ENCODE results near the gene KIAA0040. TPM values are rescaled to one million over a fixed set of nuclear protein-coding genes. Genes with fewer than 3 reads are reported as not detected.

Gene KIAA0040
- total RNA-seq, 1 donor: 1.1 TPM

DNA sequence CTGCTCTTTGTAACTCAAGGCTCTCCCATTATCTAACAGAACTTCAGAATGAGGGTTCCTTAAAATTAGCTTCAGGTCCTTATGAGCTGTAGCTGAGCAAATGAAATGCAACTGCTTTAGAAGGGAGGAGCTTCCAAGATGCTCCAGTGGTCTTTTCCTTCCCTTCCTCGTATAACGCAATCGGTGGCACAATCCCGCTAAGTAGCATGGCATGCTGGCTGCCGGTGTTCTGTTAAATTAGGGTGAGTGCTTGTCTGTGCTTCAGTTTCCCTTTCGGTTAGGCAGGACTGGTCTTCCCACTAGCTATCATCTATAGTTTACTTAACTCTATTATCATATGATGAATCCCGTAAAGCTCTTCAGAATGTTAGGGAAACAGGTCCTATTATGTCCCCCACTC is 917 bp downstream of the KIAA0040 start:
- Histone ChIP-seq H3K4me1 (ENCODE audit: insufficient read depth, low read length) (peaks cover 5% of the 10 kb centered on the region), H3K4me2 (ENCODE audit: insufficient read depth, low read length) (peak overlapping the region; percentile 85), H3K36me3 (ENCODE audit: insufficient read depth, low read length) (no peaks in the 10 kb centered on the region), H2AFZ (ENCODE audit: low read length) (no peak overlapping the region), H3K4me3 (ENCODE audit: insufficient read depth, low read length) (peak overlapping the region; percentile 69), H3K27me3 (ENCODE audit: insufficient read depth, low read length) (peaks cover 9% of the 10 kb centered on the region), H3K9me3 (ENCODE audit: low read depth, low read length) (no peaks in the 10 kb centered on the region), H3K79me2 (ENCODE audit: insufficient read depth, low read length) (no peaks in the 10 kb centered on the region), H4K20me1 (ENCODE audit: insufficient read depth, low read length) (no peaks in the 10 kb centered on the region), H3K27ac (ENCODE audit: low read depth, low read length) (no peak overlapping the region)
- no peak for DNase-seq (ENCODE audit: insufficient read length, low spot score, missing footprints)
- TF ChIP-seq, protein P1, sequence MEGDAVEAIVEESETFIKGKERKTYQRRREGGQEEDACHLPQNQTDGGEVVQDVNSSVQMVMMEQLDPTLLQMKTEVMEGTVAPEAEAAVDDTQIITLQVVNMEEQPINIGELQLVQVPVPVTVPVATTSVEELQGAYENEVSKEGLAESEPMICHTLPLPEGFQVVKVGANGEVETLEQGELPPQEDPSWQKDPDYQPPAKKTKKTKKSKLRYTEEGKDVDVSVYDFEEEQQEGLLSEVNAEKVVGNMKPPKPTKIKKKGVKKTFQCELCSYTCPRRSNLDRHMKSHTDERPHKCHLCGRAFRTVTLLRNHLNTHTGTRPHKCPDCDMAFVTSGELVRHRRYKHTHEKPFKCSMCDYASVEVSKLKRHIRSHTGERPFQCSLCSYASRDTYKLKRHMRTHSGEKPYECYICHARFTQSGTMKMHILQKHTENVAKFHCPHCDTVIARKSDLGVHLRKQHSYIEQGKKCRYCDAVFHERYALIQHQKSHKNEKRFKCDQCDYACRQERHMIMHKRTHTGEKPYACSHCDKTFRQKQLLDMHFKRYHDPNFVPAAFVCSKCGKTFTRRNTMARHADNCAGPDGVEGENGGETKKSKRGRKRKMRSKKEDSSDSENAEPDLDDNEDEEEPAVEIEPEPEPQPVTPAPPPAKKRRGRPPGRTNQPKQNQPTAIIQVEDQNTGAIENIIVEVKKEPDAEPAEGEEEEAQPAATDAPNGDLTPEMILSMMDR (IDR thresholded peaks at IDR 0.05; ENCODE audit: extremely low read depth, low read depth, low read length): no peak

DNA sequence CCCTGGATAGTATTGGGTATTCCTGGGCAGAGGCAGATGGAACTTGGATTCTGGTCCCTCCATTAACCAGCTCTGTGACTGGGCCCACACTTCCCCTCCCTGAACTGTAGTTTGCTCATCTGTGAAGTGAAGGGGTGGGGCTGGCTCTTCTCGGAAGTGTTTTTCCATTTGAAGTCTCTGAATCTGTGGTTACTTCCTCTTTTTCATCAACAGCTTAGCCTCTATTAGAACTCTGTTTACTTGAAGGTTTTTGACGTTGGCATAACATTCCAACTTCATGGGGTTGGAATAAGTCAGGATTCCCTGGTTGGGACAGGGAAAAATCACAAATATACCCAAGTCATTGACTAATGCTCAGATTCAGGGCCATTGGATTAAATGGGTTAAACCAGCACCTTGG is 3.6 kb downstream of the KIAA0040 start:
- TF ChIP-seq, protein P1 (IDR thresholded peaks at IDR 0.05; ENCODE audit: extremely low read depth, low read depth, low read length): no peak
- Histone ChIP-seq H2AFZ (ENCODE audit: low read length) (no peak overlapping the region), H3K79me2 (ENCODE audit: insufficient read depth, low read length) (no peaks in the 10 kb centered on the region), H3K27me3 (ENCODE audit: insufficient read depth, low read length) (peaks cover 9% of the 10 kb centered on the region), H3K27ac (ENCODE audit: low read depth, low read length) (no peak overlapping the region), H3K9me3 (ENCODE audit: low read depth, low read length) (no peaks in the 10 kb centered on the region), H3K4me3 (ENCODE audit: insufficient read depth, low read length) (no peak overlapping the region), H4K20me1 (ENCODE audit: insufficient read depth, low read length) (no peaks in the 10 kb centered on the region), H3K36me3 (ENCODE audit: insufficient read depth, low read length) (no peaks in the 10 kb centered on the region), H3K4me2 (ENCODE audit: insufficient read depth, low read length) (no peak overlapping the region), H3K4me1 (ENCODE audit: insufficient read depth, low read length) (peaks cover 5% of the 10 kb centered on the region)
- no peak for DNase-seq (ENCODE audit: insufficient read length, low spot score, missing footprints)

DNA sequence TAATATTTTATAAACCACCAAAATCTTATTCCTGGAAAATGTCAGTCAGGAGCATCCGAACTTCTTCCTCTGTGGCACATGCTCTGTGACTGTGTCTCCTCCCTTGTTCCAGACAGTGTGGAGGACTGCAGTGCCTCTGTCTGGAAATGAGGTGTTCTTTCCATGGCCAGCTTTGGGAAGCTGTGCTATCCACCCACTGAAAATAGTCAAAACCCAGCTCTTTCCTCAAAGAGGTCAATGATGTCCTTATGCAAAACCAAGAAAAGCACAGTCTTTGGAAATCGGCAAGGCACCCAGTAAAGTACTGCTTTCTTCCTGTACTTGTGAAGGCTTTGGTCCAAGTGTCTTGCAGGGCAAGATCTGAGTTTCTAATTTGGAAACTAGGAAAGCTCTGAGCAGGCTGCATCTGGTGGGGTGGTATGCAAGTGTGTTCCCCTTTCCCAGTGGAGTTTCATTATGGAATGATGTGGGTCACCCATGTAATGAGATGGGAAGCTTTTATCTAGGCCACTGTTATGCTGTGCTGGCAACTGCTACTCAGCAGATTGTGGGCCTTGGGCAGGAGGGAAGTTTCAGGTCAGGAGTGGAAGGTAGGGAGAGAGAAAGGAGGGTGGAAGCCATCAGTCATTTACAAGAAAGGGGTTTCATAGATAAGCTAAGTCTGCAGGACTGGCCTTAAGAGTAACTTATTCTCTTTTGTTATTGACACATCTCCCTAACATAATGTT is 6.0 kb downstream of the KIAA0040 start:
- Histone ChIP-seq H3K4me3 (ENCODE audit: insufficient read depth, low read length) (no peak overlapping the region), H2AFZ (ENCODE audit: low read length) (no peak overlapping the region), H4K20me1 (ENCODE audit: insufficient read depth, low read length) (no peaks in the 10 kb centered on the region), H3K27me3 (ENCODE audit: insufficient read depth, low read length) (peaks cover 6% of the 10 kb centered on the region), H3K36me3 (ENCODE audit: insufficient read depth, low read length) (no peaks in the 10 kb centered on the region), H3K4me1 (ENCODE audit: insufficient read depth, low read length) (no peaks in the 10 kb centered on the region), H3K9me3 (ENCODE audit: low read depth, low read length) (no peaks in the 10 kb centered on the region), H3K27ac (ENCODE audit: low read depth, low read length) (no peak overlapping the region), H3K4me2 (ENCODE audit: insufficient read depth, low read length) (no peak overlapping the region), H3K79me2 (ENCODE audit: insufficient read depth, low read length) (no peaks in the 10 kb centered on the region)
- TF ChIP-seq, protein P1 (IDR thresholded peaks at IDR 0.05; ENCODE audit: extremely low read depth, low read depth, low read length): no peak
- no peak for DNase-seq (ENCODE audit: insufficient read length, low spot score, missing footprints)

DNA sequence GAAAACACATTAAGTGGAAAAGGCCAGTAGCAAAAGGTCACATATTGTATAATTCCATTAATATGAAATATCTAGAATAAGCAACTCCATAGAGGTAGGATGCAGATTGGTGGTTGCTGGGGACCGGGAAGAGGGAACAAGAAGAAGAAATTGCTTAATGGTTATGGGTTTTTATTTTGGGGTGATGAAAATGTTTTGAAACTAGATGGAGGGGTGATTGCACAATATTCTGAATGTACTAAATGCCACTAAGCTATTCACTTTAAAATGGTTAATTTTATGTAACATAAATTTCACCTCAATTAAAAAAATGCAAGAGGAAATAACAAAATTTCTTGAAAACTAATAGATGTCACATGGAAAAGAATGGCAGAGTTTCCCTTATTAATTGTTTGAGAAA is 6.7 kb downstream of the KIAA0040 start:
- TF ChIP-seq, protein P1 (IDR thresholded peaks at IDR 0.05; ENCODE audit: extremely low read depth, low read depth, low read length): no peak
- H3K36me3 ChIP-seq (ENCODE audit: insufficient read depth, low read length): no peaks in the 10 kb centered on the region

More for the DNA sequence above, 6.7 kb downstream of the KIAA0040 start:
- Histone ChIP-seq H3K27ac (ENCODE audit: low read depth, low read length) (no peak overlapping the region), H3K9me3 (ENCODE audit: low read depth, low read length) (no peaks in the 10 kb centered on the region), H3K4me3 (ENCODE audit: insufficient read depth, low read length) (no peak overlapping the region), H3K4me2 (ENCODE audit: insufficient read depth, low read length) (no peak overlapping the region), H3K79me2 (ENCODE audit: insufficient read depth, low read length) (no peaks in the 10 kb centered on the region), H3K4me1 (ENCODE audit: insufficient read depth, low read length) (no peaks in the 10 kb centered on the region), H2AFZ (ENCODE audit: low read length) (no peak overlapping the region), H3K27me3 (ENCODE audit: insufficient read depth, low read length) (no peaks in the 10 kb centered on the region), H4K20me1 (ENCODE audit: insufficient read depth, low read length) (no peaks in the 10 kb centered on the region)
- DNase-seq (ENCODE audit: insufficient read length, low spot score, missing footprints): no peak

Measured in osteoblast (primary cell).